Endothelial cell of umbilical vein (primary cell): Measurements from ENCODE around the gene DNAI7.

Experiments
- CTCF ChIP-seq, 2 donors: IDR thresholded peaks; 1 replicate in 1 of 2; 2 replicates in 1 of 2; pipeline ENCODE4 v1.5.1; 2011; ENCODE audit warnings: low read length in 2 of 2, mild to moderate bottlenecking in 2 of 2, moderate library complexity in 2 of 2, control low read depth in 1 of 2, inconsistent platforms in 1 of 2, low read depth in 1 of 2; ENCODE audit not compliant: insufficient read depth in 1 of 2; ENCODE audit errors: extremely low read depth in 1 of 2
- EZH2 ChIP-seq: IDR thresholded peaks from 2 replicates; pipeline ENCODE4 v1.6.1; 2012; ENCODE audit warnings: borderline replicate concordance, low read depth, mild to moderate bottlenecking, moderate library complexity, low read length, inconsistent platforms; ENCODE audit not compliant: severe bottlenecking
- GATA2 ChIP-seq: IDR thresholded peaks from 2 replicates; pipeline ENCODE4 v1.7.0; 2011; ENCODE audit warnings: low read depth, mild to moderate bottlenecking, moderate library complexity, mixed read lengths, low read length; ENCODE audit not compliant: insufficient read length, insufficient read depth
- MAX ChIP-seq: IDR thresholded peaks from 2 replicates; pipeline ENCODE4 v1.6.1; 2011; ENCODE audit not compliant: insufficient read depth, insufficient read length
- MYC ChIP-seq: IDR thresholded peaks from one replicate; pipeline ENCODE4 v1.6.1; 2011; ENCODE audit warnings: mild to moderate bottlenecking, low read depth, low read length
- POLR2A ChIP-seq: IDR thresholded peaks from 2 replicates; pipeline ENCODE4 v1.6.1; 2012; ENCODE audit warnings: low read depth, mild to moderate bottlenecking, control low read depth, low read length
- POLR2AphosphoS5 ChIP-seq: IDR thresholded peaks from 2 replicates; pipeline ENCODE4 v1.6.1; 2012; ENCODE audit warnings: low read depth, mild to moderate bottlenecking, control low read depth, low read length, moderate library complexity; ENCODE audit not compliant: insufficient read depth

GRCh38 chr12:25182765-25183164 is 12.2 kb downstream of the DNAI7 start:
- TF ChIP-seq CTCF (IDR thresholded peaks at IDR 0.05; ENCODE audit: extremely low read depth in 1 of 2, insufficient read depth in 1 of 2, low read depth in 1 of 2, low read length in 2 of 2), result no peak
- TF ChIP-seq POLR2AphosphoS5, result no peak
- no peak for TF ChIP-seq EZH2
- TF ChIP-seq POLR2A, result no peak
- TF ChIP-seq MAX, result no peak
- no peak for TF ChIP-seq MYC
- TF ChIP-seq GATA2, result no peak
